GM23338 (cell line): Measurements from ENCODE around the gene PFKFB1. TPM values are rescaled to one million over a fixed set of nuclear protein-coding genes. Genes with fewer than 3 reads are reported as not detected.

Source experiments
- ATAC-seq: fragments of 200-7000 bp; cut with Tn5 transposase; 3 replicates; pipeline ENCODE4 v1.9.1; 2020
- DNase-seq: peaks from one replicate; pipeline ENCODE4 v3.0.0-alpha.2; 2015; ENCODE audit warnings: low spot score
- H2AFZ ChIP-seq: fragments of 200-600 bp; sonication (generic); 2 replicates; pipeline ENCODE4 v1.8.0; 2016; ENCODE audit warnings: antibody characterized with exemption, mild to moderate bottlenecking, moderate library complexity
- H3F3A ChIP-seq: fragments of 200-600 bp; sonication (generic); replicated peaks from 2 replicates; pipeline ENCODE4 v1.8.0; 2017; ENCODE audit warnings: antibody characterized with exemption, mixed run types, low read depth
- H3K27ac ChIP-seq: fragments of 200-600 bp; sonication (generic); 2 replicates; pipeline ENCODE4 v1.6.1; 2016; ENCODE audit warnings: low read depth
- H3K27me3 ChIP-seq: fragments of 200-600 bp; sonication (generic); 2 replicates; pipeline ENCODE4 v1.8.0; 2016; ENCODE audit warnings: mild to moderate bottlenecking, mixed run types, moderate library complexity; ENCODE audit not compliant: insufficient read depth
- H3K36me3 ChIP-seq: fragments of 200-600 bp; sonication (generic); 2 replicates; pipeline ENCODE4 v1.8.0; 2016; ENCODE audit warnings: mild to moderate bottlenecking; ENCODE audit not compliant: insufficient read depth
- H3K4me1 ChIP-seq: fragments of 200-600 bp; sonication (generic); 2 replicates; pipeline ENCODE4 v1.8.0; 2016; ENCODE audit warnings: mild to moderate bottlenecking, moderate library complexity; ENCODE audit not compliant: insufficient read depth
- H3K4me2 ChIP-seq: fragments of 200-600 bp; sonication (generic); 2 replicates; pipeline ENCODE4 v1.7.1; 2017; ENCODE audit warnings: mixed run types
- H3K4me3 ChIP-seq: fragments of 200-600 bp; sonication (generic); 2 replicates; pipeline ENCODE4 v1.6.1; 2016; ENCODE audit warnings: mixed run types
- H3K79me2 ChIP-seq: fragments of 200-600 bp; sonication (generic); replicated peaks from 2 replicates; pipeline ENCODE4 v1.8.0; 2017; ENCODE audit warnings: mild to moderate bottlenecking; ENCODE audit not compliant: insufficient read depth
- H3K9me2 ChIP-seq: fragments of 200-600 bp; sonication (generic); 2 replicates; pipeline ENCODE4 v1.8.0; 2017; ENCODE audit not compliant: insufficient read depth
- H4K20me1 ChIP-seq: fragments of 200-600 bp; sonication (generic); replicated peaks from 2 replicates; pipeline ENCODE4 v1.8.0; 2017; ENCODE audit warnings: mild to moderate bottlenecking; ENCODE audit not compliant: insufficient read depth
- H3K27ac Mint-ChIP-seq: 2 replicates; pipeline ENCODE4 v1.8.0; 2020; ENCODE audit warnings: inconsistent platforms, mild to moderate bottlenecking, moderate library complexity, mixed read lengths
- H3K27me3 Mint-ChIP-seq: 3 replicates; pipeline ENCODE4 v1.8.0; 2022; ENCODE audit warnings: low read depth, mild to moderate bottlenecking, moderate library complexity, mixed read lengths, inconsistent platforms; ENCODE audit not compliant: insufficient read depth, poor library complexity
- H3K36me3 Mint-ChIP-seq: 3 replicates; pipeline ENCODE4 v1.8.0; 2021; ENCODE audit warnings: low read depth, mild to moderate bottlenecking, inconsistent platforms, moderate library complexity, mixed read lengths
- H3K4me1 Mint-ChIP-seq: 3 replicates; pipeline ENCODE4 v1.8.0; 2020; ENCODE audit warnings: mild to moderate bottlenecking, inconsistent platforms, mixed read lengths
- H3K4me3 Mint-ChIP-seq: 3 replicates; pipeline ENCODE4 v1.8.0; 2021; ENCODE audit warnings: moderate library complexity, mild to moderate bottlenecking, inconsistent platforms, mixed read lengths
- H3K9me3 Mint-ChIP-seq: 3 replicates; pipeline ENCODE4 v1.8.0; 2020; ENCODE audit warnings: moderate library complexity, mild to moderate bottlenecking, inconsistent platforms, mixed read lengths
- CREB1 ChIP-seq: fragments of 250-450 bp; sonication (Bioruptor Pico); IDR thresholded peaks from 2 replicates; pipeline ENCODE4 v1.5.0; 2020; ENCODE audit warnings: low read depth, mild to moderate bottlenecking, moderate library complexity
- CTCF ChIP-seq, 2 experiments: fragments of 200-600 bp in 1 of 2; sonication (generic) in 1 of 2; conservative IDR thresholded peaks; 2 replicates each; pipeline versions ENCODE4 v1.5.1 to v1.6.1; 2016 to 2017; ENCODE audit warnings: antibody characterized with exemption in 2 of 2, low read depth in 2 of 2, mild to moderate bottlenecking in 2 of 2, moderate library complexity in 1 of 2
- ETS1 ChIP-seq: IDR thresholded peaks from 2 replicates; pipeline ENCODE4 v1.6.1; 2016; ENCODE audit warnings: antibody characterized with exemption
- EZH2 ChIP-seq: fragments of 200-600 bp; sonication (generic); IDR thresholded peaks from one replicate; pipeline ENCODE4 v1.8.0; 2017; ENCODE audit warnings: antibody characterized with exemption, mild to moderate bottlenecking, low read depth; ENCODE audit not compliant: unreplicated experiment
- EZH2phosphoT487 ChIP-seq: fragments of 200-600 bp; sonication (generic); IDR thresholded peaks from one replicate; pipeline ENCODE4 v1.8.1; 2018; ENCODE audit warnings: antibody characterized with exemption; ENCODE audit not compliant: unreplicated experiment
- POLR2AphosphoS5 ChIP-seq: IDR thresholded peaks from 2 replicates; pipeline ENCODE4 v1.6.1; 2016; ENCODE audit warnings: antibody characterized with exemption, low read depth
- REST ChIP-seq: IDR thresholded peaks from one replicate; pipeline ENCODE4 v1.6.1; 2018; ENCODE audit warnings: antibody characterized with exemption; ENCODE audit not compliant: unreplicated experiment
- STAT1 ChIP-seq: IDR thresholded peaks from one replicate; pipeline ENCODE4 v1.6.1; 2016; ENCODE audit warnings: antibody characterized with exemption; ENCODE audit not compliant: unreplicated experiment
- ZNF114 ChIP-seq: fragments of 250-450 bp; sonication (Bioruptor Pico); IDR thresholded peaks from 2 replicates; pipeline ENCODE4 v1.5.0; 2020; ENCODE audit warnings: mild to moderate bottlenecking, moderate library complexity
- ZNF331 ChIP-seq: fragments of 250-450 bp; sonication (Bioruptor Pico); IDR thresholded peaks from 2 replicates; pipeline ENCODE4 v1.5.0; 2020; ENCODE audit warnings: low read depth, mild to moderate bottlenecking, moderate library complexity
- ZNF462 ChIP-seq: fragments of 250-450 bp; sonication (Bioruptor Pico); IDR thresholded peaks from 2 replicates; pipeline ENCODE4 v1.5.0; 2020; ENCODE audit warnings: mild to moderate bottlenecking, moderate library complexity
- polyA plus RNA-seq: library from polyadenylated mRNA; unstranded; fragments of >200 nt; fragmentation: Nextera tagmentation; extraction: Ambion mirVana; gene quantifications from 2 replicates; pipeline ENCODE4 v1.2.1, GENCODE V29; 2016
- total RNA-seq: library from RNA; depleted of rRNA; stranded (reverse); fragments of >200 nt; shearing (Covaris generic); gene quantifications from 2 replicates; pipeline ENCODE4 v1.2.3, GENCODE V29; 2014

PFKFB1 gene
- total and polyA plus RNA-seq, 2 experiments from 2014 or later: not detected

- Histone ChIP-seq H3F3A (no peaks in the 10 kb centered on the region), H3K4me3 (no peak overlapping the region), H3K4me2 (no peak overlapping the region), H3K27me3 (no peaks in the 10 kb centered on the region), H3K27ac (no peak overlapping the region), H3K79me2 (no peaks in the 10 kb centered on the region), H2AFZ (no peak overlapping the region), H3K36me3 (no peaks in the 10 kb centered on the region), H3K4me1 (no peaks in the 10 kb centered on the region), H4K20me1 (no peaks in the 10 kb centered on the region), H3K9me2 (no peaks in the 10 kb centered on the region)
- Mint-ChIP-seq H3K27me3 (peaks cover 4% of the 10 kb centered on the region), H3K9me3 (no peaks in the 10 kb centered on the region), H3K36me3 (no peaks in the 10 kb centered on the region), H3K4me3 (no peak overlapping the region), H3K4me1 (no peaks in the 10 kb centered on the region), H3K27ac (no peak overlapping the region)
- ATAC-seq: no peak
- no peak for DNase-seq
- TF ChIP-seq REST (no peak), CTCF (conservative IDR thresholded peaks at IDR 0.05; ENCODE audit: low read depth in 2 of 2) (no peak), EZH2phosphoT487 (no peak), EZH2 (no peak), ZNF462 (CRISPR knock-in tag) (no peak), POLR2AphosphoS5 (no peak), ZNF114 (CRISPR knock-in tag) (no peak), STAT1 (no peak), ZNF331 (no peak), CREB1 (CRISPR knock-in tag) (no peak), ETS1 (no peak)
Observed at GRCh38 chrX:54992911-54993622, 921 bp downstream of the PFKFB1 start.
